WI38 (cell line): ENCODE data around the gene RIN3.

Experiments used
- H3K4me3 ChIP-seq: 2 replicates; pipeline ENCODE4 v1.5.1; 2011; ENCODE audit warnings: low read depth, mild to moderate bottlenecking, control low read depth, low read length
- TF ChIP-seq, protein P1 (sequence below): IDR thresholded peaks from 2 replicates; pipeline ENCODE4 v1.5.1; 2012; ENCODE audit warnings: low read depth, mild to moderate bottlenecking, control low read depth, low read length

Gene RIN3

DNA sequence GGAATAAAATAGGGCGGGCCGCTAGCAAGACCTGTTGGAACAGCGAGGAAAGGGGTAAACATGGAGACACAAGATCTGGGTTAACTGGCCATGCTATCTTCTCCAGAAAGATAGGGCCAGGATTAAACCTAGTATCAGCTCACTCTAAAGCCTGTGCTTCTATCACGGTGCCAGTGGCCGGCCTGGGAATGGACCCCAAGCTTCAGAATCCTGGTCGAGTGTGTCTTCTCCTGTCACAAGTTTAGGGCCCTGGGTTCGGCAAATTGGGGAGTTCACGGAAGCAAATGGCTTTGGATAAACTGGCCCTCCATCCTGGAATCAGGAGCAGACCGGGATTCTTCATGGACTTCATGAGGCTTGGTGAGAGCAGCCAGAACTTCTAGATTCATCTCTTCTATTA lies 152.7 kb downstream of the RIN3 start:
- no peak overlapping the region for H3K4me3 ChIP-seq
- TF ChIP-seq, protein P1, sequence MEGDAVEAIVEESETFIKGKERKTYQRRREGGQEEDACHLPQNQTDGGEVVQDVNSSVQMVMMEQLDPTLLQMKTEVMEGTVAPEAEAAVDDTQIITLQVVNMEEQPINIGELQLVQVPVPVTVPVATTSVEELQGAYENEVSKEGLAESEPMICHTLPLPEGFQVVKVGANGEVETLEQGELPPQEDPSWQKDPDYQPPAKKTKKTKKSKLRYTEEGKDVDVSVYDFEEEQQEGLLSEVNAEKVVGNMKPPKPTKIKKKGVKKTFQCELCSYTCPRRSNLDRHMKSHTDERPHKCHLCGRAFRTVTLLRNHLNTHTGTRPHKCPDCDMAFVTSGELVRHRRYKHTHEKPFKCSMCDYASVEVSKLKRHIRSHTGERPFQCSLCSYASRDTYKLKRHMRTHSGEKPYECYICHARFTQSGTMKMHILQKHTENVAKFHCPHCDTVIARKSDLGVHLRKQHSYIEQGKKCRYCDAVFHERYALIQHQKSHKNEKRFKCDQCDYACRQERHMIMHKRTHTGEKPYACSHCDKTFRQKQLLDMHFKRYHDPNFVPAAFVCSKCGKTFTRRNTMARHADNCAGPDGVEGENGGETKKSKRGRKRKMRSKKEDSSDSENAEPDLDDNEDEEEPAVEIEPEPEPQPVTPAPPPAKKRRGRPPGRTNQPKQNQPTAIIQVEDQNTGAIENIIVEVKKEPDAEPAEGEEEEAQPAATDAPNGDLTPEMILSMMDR, result no peak

DNA sequence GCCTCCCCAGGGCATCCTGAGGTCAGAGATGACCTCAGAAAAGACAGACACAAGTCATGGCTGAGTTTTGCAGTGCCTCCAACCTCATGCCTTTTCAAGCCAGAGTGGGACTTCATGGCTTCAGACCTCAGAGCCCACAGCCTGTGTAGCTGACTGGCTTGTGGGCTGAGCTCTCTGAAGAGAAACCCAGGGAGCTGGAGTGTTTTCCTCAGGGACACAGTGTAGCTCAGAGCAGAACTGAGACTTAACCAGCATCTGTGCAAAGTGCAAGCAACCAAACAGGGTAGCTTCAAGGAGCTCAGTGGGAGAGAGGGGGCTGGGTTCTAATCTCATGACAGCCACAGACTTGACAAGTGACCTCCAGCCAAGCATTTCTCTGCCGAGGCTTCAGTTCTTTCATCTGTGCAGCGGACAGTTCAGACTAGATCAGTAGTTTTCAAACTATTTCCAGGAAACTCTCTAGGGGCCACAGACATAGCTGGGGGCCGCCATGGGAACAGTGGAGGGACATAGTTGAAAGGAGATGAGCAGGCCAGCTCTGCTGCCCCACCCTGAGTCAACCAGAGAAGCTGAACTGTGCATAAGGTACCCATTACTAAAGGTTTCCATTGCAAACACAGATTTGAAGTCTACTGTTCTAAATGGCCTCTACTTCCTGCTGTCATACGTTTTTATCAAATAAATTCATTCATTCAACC lies 154.8 kb downstream of the RIN3 start:
- TF ChIP-seq, protein P1, result no peak
- no peak overlapping the region for H3K4me3 ChIP-seq

DNA sequence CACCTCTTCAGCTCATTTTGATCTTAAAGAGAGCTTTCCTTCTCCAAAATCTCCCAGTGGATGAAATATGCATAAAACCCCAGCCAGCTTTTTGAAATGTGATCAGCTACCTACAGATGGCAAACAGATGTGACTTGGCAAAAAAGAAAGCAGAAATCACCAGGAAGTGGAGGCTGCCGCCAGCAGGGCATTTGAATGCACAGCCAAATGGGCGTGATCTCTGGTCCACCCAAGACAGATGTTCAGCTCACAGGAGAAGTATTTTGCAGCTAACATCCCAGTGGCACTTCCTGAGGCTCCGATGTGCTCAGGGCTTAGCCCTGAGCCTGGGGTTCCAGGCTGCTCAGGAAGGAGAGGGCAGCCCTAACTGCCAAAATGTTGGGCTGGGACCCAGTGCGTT lies 156.6 kb downstream of the RIN3 start:
- TF ChIP-seq, protein P1, result 0 out of 2 replicates have a peak, but pooled peaks have one; percentile 10
- H3K4me3 ChIP-seq, result no peak overlapping the region

DNA sequence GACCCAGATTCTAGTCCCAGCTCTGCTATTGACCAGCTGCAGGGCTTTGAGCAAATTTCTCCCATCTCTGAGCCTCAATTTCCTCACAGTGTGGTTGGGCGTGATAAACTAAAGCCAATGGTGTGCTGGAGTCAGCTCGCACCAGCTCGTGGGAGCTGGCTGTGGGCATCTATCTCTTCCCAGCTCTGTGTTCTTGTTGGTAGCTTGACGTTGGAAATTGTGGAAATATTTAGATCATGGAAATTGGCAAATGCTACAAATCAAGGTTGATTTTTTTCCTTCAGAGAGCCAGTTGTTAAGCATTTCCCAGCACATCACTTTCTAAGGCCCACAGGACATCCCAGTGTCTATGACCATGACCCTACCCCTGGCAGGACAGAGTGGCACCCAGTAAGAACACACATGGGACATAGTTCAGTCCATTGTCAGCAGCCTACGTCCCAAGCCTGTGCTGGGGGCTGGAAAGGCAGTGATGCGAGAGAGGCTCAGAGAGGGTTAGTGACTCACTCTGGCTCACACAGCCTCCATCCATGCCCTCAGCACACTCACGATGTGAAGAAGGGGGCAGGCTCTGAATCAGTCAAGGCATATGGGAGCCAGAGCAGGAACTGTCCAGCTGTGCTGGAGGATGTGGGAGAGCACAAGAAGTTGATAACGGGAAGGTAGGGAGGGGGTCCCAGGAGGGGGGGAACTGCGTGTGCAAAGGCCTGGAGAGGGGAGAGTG lies 157.2 kb downstream of the RIN3 start:
- no peak overlapping the region for H3K4me3 ChIP-seq
- TF ChIP-seq, protein P1, result no peak

DNA sequence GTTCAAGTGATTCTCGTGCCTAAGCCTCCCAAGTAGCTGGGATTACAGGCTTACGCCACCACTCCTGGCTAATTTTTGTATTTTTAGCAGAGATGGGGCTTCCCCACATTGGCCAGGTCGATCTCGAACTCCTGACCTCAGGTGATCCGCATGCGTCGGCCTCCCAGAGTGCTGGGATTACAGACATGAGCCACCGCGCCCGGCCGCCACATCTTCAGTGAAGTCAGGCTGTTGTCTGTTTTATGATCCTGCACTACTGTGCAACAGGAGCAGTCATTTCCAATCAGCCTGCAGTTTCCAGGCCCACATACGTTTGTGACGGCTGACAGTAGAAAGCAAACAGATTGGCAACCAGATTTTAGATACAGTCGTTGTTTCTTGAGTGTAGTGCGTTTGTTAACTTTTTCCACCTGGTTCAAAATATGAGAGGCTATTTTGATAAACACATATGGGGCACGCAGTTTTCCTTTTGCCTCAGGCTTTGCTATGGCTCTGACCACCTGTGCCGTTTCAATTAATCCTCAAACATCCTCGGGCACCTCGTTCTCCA lies 160.1 kb downstream of the RIN3 start:
- TF ChIP-seq, protein P1, result no peak
- H3K4me3 ChIP-seq, result no peak overlapping the region

DNA sequence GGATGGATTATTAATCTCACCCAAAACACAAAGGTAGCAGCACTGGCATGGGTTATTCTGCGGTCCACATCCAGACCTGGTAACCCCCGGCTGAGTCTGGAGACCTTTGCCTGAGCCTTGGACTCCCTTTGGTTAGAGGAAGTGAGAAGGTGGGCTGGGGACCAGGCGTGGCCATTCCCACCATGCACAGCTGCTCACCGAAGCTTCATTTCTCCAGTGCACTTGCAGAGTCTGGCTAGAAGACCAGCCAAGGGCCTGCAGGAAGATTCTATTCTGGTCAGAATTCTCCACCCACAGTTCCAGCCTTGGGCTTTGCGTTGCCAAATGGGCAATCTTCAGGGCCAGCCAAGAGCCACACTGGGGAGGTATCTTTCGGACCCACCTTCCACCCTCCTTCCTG lies 161.8 kb downstream of the RIN3 start:
- no peak overlapping the region for H3K4me3 ChIP-seq

More for the DNA sequence above, 161.8 kb downstream of the RIN3 start:
- TF ChIP-seq, protein P1, result no peak
